Renal cortex interstitium (tissue), 11 donors: ENCODE data around the gene MAGI2. TPM values are rescaled to one million over a fixed set of nuclear protein-coding genes. Genes with fewer than 3 reads are reported as not detected.

ENCODE experiments used
- DNase-seq, 11 donors: peaks; one replicate each; pipeline ENCODE4 v3.0.0-alpha.2; 2013; ENCODE audit warnings: low read depth in 9 of 11, low spot score in 4 of 11; ENCODE audit errors: extremely low read depth in 1 of 11
- polyA plus RNA-seq, 3 donors: library from polyadenylated mRNA; unstranded; fragments of 120-200 nt; gene quantifications; one replicate each; pipeline ENCODE4 v1.2.1, GENCODE V29; 2013; ENCODE audit not compliant: insufficient read length in 3 of 3

The MAGI2 gene
- polyA plus RNA-seq, 3 donors, result 32.0 to 34.5 (median 33.9) TPM

- DNase-seq, result no peak
Measured at GRCh38 chr7:79403451-79403850, 50.0 kb downstream of the MAGI2 start.

GRCh38 chr7:79401254-79401653, 52.2 kb downstream of the MAGI2 start:
- peak in 6 of 11 donors; percentile 1 to 40 (median 12) for DNase-seq

GRCh38 chr7:79400222-79400621, 53.2 kb downstream of the MAGI2 start:
- no peak for DNase-seq

- DNase-seq, result no peak
Measured at GRCh38 chr7:79398138-79398749, 55.2 kb downstream of the MAGI2 start.

GRCh38 chr7:79386688-79387422, 66.6 kb downstream of the MAGI2 start:
- DNase-seq, result no peak

- no peak for DNase-seq
Measured at GRCh38 chr7:79381921-79382320, 71.5 kb downstream of the MAGI2 start.

- DNase-seq, result no peak
Measured at GRCh38 chr7:79377097-79377496, 76.4 kb downstream of the MAGI2 start.

- no peak for DNase-seq
Measured at GRCh38 chr7:79376299-79377025, 77.0 kb downstream of the MAGI2 start.

GRCh38 chr7:79361214-79361613, 92.3 kb downstream of the MAGI2 start:
- no peak for DNase-seq

- no peak for DNase-seq
Measured at GRCh38 chr7:79359827-79360226, 93.6 kb downstream of the MAGI2 start.

- DNase-seq, result no peak
Measured at GRCh38 chr7:79357101-79357500, 96.4 kb downstream of the MAGI2 start.

GRCh38 chr7:79353720-79354468, 99.6 kb downstream of the MAGI2 start:
- DNase-seq, result no peak

GRCh38 chr7:79352323-79352722, 101.1 kb downstream of the MAGI2 start:
- no peak for DNase-seq

- no peak for DNase-seq
Measured at GRCh38 chr7:79347351-79347750, 106.1 kb downstream of the MAGI2 start.

- no peak for DNase-seq
Measured at GRCh38 chr7:79341902-79342301, 111.6 kb downstream of the MAGI2 start.

- DNase-seq, result no peak
Measured at GRCh38 chr7:79340212-79340611, 113.3 kb downstream of the MAGI2 start.

- no peak for DNase-seq
Measured at GRCh38 chr7:79339208-79339925, 114.1 kb downstream of the MAGI2 start.

GRCh38 chr7:79337717-79338116, 115.8 kb downstream of the MAGI2 start:
- DNase-seq, result no peak

GRCh38 chr7:79334841-79335240, 118.6 kb downstream of the MAGI2 start:
- DNase-seq, result no peak
